Adipocyte (in vitro differentiated cells): Measurements from ENCODE around the gene CYP2R1.

Experiments used
- DNase-seq: peaks from one replicate; pipeline ENCODE4 v3.0.0-alpha.2; 2015; ENCODE audit warnings: low read depth
- H3K27me3 ChIP-seq: replicated peaks from 2 replicates; pipeline ENCODE4 v1.7.0; 2013; ENCODE audit warnings: mild to moderate bottlenecking, low read length, moderate library complexity; ENCODE audit not compliant: control insufficient read depth, insufficient read depth
- H3K36me3 ChIP-seq: 2 replicates; pipeline ENCODE4 v1.7.0; 2013; ENCODE audit warnings: low read length, mild to moderate bottlenecking, moderate library complexity; ENCODE audit not compliant: control insufficient read depth, insufficient read depth, severe bottlenecking
- H3K4me1 ChIP-seq: 2 replicates; pipeline ENCODE4 v1.7.0; 2013; ENCODE audit warnings: mild to moderate bottlenecking, low read length, moderate library complexity; ENCODE audit not compliant: control insufficient read depth, insufficient read depth
- H3K4me3 ChIP-seq: 2 replicates; pipeline ENCODE4 v1.7.0; 2013; ENCODE audit warnings: mild to moderate bottlenecking, low read length, moderate library complexity
- H3K9ac ChIP-seq: 2 replicates; pipeline ENCODE4 v1.7.0; 2013; ENCODE audit warnings: mild to moderate bottlenecking, low read length, moderate library complexity
- H3K9me3 ChIP-seq: 2 replicates; pipeline ENCODE4 v1.7.0; 2013; ENCODE audit warnings: mild to moderate bottlenecking, low read length, moderate library complexity; ENCODE audit not compliant: control insufficient read depth

CYP2R1 gene

DNA sequence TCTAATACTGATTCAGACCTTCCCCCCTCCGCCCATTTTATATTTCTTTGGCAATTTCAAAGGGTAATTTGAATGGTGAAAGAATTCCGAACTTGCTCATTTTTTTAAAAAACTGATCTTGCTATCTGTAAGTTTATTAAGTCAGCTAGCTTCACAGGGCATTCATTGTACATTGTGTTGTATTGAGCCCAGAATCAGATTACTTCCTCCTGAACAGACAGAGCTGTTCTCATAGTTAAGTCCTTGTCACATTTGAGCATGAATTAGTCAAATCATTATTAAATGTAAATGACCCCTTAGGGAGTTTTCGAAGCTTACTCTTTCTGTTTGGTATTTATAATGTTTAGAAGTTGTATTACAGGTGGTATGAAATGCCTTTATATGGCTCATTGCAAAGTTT is 34.4 kb downstream of the CYP2R1 start:
- H3K4me3 ChIP-seq: no peak overlapping the region
- H3K4me1 ChIP-seq: no peaks in the 10 kb centered on the region
- H3K9ac ChIP-seq: no peak overlapping the region
- no peaks in the 10 kb centered on the region for H3K27me3 ChIP-seq
- no peak for DNase-seq
- no peaks in the 10 kb centered on the region for H3K9me3 ChIP-seq
- peaks cover 50% of the 10 kb centered on the region for H3K36me3 ChIP-seq

DNA sequence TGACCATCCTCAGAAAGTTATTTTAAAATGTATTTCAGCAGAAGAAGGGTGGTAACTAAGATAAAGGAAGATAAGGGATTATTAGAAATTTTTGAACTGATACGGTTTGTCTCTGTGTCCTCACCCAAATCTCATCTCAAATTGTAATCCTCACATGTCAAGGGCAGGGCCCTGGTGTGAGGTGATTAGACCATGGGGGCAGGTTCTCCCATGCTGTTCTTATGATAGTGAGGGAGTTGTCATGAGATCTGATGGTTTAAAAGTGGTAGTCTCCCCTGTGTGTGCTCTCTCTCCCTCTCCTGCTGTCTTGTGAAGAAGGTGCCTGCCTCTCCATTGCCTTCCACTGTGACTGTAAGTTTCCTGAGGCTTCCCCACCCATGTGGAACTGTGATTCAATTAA is 36.1 kb downstream of the CYP2R1 start:
- Histone ChIP-seq H3K27me3 (no peaks in the 10 kb centered on the region), H3K36me3 (peaks cover 45% of the 10 kb centered on the region), H3K9me3 (no peaks in the 10 kb centered on the region), H3K4me3 (no peak overlapping the region), H3K4me1 (no peaks in the 10 kb centered on the region), H3K9ac (no peak overlapping the region)
- DNase-seq: no peak

- Histone ChIP-seq H3K4me1 (no peaks in the 10 kb centered on the region), H3K9ac (no peak overlapping the region), H3K27me3 (no peaks in the 10 kb centered on the region), H3K4me3 (no peak overlapping the region), H3K36me3 (peaks cover 35% of the 10 kb centered on the region), H3K9me3 (no peaks in the 10 kb centered on the region)
- no peak for DNase-seq
These were observed 38.0 kb downstream of the CYP2R1 start for GRCh38 chr11:14854057-14854456.

- no peaks in the 10 kb centered on the region for H3K9me3 ChIP-seq
- no peaks in the 10 kb centered on the region for H3K27me3 ChIP-seq
- H3K4me3 ChIP-seq: no peak overlapping the region
- peak; percentile 7 for DNase-seq
- H3K4me1 ChIP-seq: no peaks in the 10 kb centered on the region
- H3K9ac ChIP-seq: no peak overlapping the region
- peaks cover 35% of the 10 kb centered on the region for H3K36me3 ChIP-seq
These were observed 39.4 kb downstream of the CYP2R1 start for GRCh38 chr11:14852571-14853177.

DNA sequence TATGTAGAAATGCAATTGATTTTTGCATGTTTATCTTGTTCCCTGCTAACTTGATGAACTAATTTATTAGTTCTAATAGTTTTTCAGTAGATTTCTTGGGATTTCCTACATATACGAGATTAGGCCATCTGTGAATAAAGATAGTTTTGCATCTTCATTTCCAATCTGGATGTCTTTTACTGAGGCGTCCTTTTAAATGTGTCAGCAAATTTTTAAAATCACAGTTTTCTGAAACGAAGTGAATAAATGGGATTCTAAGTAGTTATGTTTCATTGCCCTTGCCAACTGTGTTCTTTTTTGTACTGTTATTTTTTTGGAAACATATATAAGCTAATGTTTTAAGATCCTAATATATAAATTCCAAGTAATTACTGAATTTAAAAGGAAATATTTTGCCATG is 50.0 kb downstream of the CYP2R1 start:
- peaks cover 51% of the 10 kb centered on the region for H3K36me3 ChIP-seq
- no peaks in the 10 kb centered on the region for H3K27me3 ChIP-seq
- H3K4me1 ChIP-seq: no peaks in the 10 kb centered on the region
- no peak for DNase-seq
- no peak overlapping the region for H3K4me3 ChIP-seq
- no peak overlapping the region for H3K9ac ChIP-seq
- no peaks in the 10 kb centered on the region for H3K9me3 ChIP-seq

GRCh38 chr11:14835496-14836492 is 56.2 kb downstream of the CYP2R1 start:
- no peak overlapping the region for H3K4me3 ChIP-seq
- DNase-seq: no peak
- no peaks in the 10 kb centered on the region for H3K9me3 ChIP-seq
- peaks cover 59% of the 10 kb centered on the region for H3K36me3 ChIP-seq
- H3K9ac ChIP-seq: no peak overlapping the region
- H3K4me1 ChIP-seq: no peaks in the 10 kb centered on the region
- H3K27me3 ChIP-seq: no peaks in the 10 kb centered on the region
